ENCODE results near the gene TEX29. TPM values are rescaled to one million over a fixed set of nuclear protein-coding genes. Genes with fewer than 3 reads are reported as not detected.

TEX29 gene
- polyA plus RNA-seq, 1 of the 3 experiments (the other 2 are of a cell fraction), result 0.18 TPM

DNA sequence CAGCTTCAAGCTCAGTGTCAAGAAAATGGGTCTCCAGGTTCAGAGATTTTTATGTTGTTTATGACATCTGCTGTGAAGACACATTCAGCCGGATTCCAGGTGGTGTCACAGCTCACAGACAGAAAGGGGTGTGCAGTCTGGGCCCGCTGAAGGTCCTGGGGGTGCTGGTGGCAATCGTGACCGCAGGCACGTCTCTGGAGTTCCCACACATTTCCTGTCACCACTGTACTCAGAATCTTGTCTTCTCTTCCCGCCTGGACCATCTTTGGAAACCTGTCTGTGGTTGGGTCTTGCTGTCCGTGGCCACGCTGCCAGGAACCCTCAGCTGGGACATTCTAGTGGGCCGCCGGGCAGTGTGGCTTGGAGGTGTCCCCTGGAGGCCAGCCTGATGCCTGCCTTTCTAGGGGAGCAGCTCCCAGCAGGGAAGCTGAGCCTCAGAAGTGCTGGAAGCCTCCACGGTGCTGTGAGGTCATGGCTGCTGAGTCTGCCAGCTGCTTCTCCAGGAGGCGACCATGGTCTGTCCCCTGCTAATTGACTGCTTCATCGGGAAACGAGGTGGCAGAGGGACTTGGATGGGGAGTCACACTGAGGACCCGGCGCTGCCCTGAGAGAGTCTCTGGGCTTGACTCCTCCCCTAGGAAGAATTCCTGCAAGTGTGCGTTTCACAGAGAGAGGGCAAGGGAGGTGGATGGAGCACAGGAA, 3.7 kb downstream of the TEX29 start:
- H3K27ac ChIP-seq (ENCODE audit: low read depth in 2 of 2, low read length in 1 of 2), result no peak overlapping the region
- H4K20me1 ChIP-seq (ENCODE audit: insufficient read depth), result no peaks in the 10 kb centered on the region
- no peak overlapping the region for H3K4me2 ChIP-seq
- no peak overlapping the region for H3K4me3 ChIP-seq (ENCODE audit: low read depth in 2 of 2, low read length in 1 of 2)
- no peak overlapping the region for H2AFZ ChIP-seq (ENCODE audit: low read depth)
- no peak for DNase-seq
- ChIA-PET CTCF (interaction anchor here (1.1 kb wide), 1 partner anchor 256 kb away, joined by 3 read pairs; no protein-coding TSS in a partner anchor), POLR2A (no interaction called here)
- TF ChIP-seq, protein P1, sequence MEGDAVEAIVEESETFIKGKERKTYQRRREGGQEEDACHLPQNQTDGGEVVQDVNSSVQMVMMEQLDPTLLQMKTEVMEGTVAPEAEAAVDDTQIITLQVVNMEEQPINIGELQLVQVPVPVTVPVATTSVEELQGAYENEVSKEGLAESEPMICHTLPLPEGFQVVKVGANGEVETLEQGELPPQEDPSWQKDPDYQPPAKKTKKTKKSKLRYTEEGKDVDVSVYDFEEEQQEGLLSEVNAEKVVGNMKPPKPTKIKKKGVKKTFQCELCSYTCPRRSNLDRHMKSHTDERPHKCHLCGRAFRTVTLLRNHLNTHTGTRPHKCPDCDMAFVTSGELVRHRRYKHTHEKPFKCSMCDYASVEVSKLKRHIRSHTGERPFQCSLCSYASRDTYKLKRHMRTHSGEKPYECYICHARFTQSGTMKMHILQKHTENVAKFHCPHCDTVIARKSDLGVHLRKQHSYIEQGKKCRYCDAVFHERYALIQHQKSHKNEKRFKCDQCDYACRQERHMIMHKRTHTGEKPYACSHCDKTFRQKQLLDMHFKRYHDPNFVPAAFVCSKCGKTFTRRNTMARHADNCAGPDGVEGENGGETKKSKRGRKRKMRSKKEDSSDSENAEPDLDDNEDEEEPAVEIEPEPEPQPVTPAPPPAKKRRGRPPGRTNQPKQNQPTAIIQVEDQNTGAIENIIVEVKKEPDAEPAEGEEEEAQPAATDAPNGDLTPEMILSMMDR (IDR thresholded peaks at IDR 0.05), result no peak
- TF ChIP-seq SIN3A (IDR thresholded peaks at IDR 0.05; ENCODE audit: borderline replicate concordance, low read depth, low read length) (no peak), RAD21 (IDR thresholded peaks at IDR 0.05; ENCODE audit: low read length) (no peak), RXRA (IDR thresholded peaks at IDR 0.05; ENCODE audit: borderline replicate concordance, low read depth) (no peak)
- no peak overlapping the region for H3K9ac ChIP-seq
- WGBS (ENCODE audit: low lambda C conversion rate), result 30% methylated on average over 12 of the region's 17 CpGs
- no peaks in the 10 kb centered on the region for H3K9me2 ChIP-seq
- no peaks in the 10 kb centered on the region for H3K79me2 ChIP-seq (ENCODE audit: insufficient read depth)
- H3K4me1 ChIP-seq (ENCODE audit: control insufficient read depth in 1 of 2, insufficient read depth in 2 of 2, low read depth in 1 of 2, low read length in 1 of 2), result peaks cover 0 to 23% of the 10 kb centered on the region in 2 experiments; a peak in 1 of 4 replicates
- H3K36me3 ChIP-seq (replicated peaks in 1 of 2; ENCODE audit: control insufficient read depth in 1 of 2, insufficient read depth in 2 of 2, low read length in 1 of 2), result no peaks in the 10 kb centered on the region
- H3K9me3 ChIP-seq, result no peaks in the 10 kb centered on the region
- H3K27me3 ChIP-seq (ENCODE audit: insufficient read depth), result peaks cover 60% of the 10 kb centered on the region
- no peaks in the 10 kb centered on the region for H3F3A ChIP-seq (replicated peaks; ENCODE audit: insufficient read depth)

DNA sequence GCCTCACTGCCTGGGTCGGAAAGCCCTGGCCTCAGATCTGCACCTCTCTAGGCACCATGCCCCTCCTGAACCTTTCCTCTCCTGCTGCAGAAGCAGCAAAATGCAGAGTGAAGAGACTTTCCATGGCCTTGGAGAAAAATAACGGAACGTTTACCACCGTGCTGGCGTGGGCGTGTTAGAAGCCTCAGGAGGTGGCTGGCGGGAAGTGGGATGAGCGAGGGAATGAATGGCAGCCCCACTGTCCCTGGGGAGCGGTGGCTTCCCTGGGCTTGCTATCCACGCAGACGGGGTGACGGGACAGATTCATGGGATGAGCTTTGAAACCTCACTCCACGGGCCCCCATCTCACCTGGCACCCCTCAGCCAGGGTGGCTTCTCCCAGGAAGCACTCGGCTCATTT, 4.3 kb downstream of the TEX29 start:
- no peaks in the 10 kb centered on the region for H3K9me2 ChIP-seq
- no peaks in the 10 kb centered on the region for H3K9me3 ChIP-seq
- no peaks in the 10 kb centered on the region for H3K79me2 ChIP-seq (ENCODE audit: insufficient read depth)
- TF ChIP-seq GATA2 (CRISPR knock-in tag; IDR thresholded peaks at IDR 0.05) (no peak), EZH2phosphoT487 (IDR thresholded peaks at IDR 0.05; ENCODE audit: borderline replicate concordance, low read depth) (no peak), SMC3 (IDR thresholded peaks at IDR 0.05; ENCODE audit: low read depth, low read length) (no peak), NRF1 (IDR thresholded peaks at IDR 0.05; ENCODE audit: low read depth, low read length) (no peak), SIN3A (IDR thresholded peaks at IDR 0.05; ENCODE audit: borderline replicate concordance, low read depth, low read length) (no peak), FOSL2 (IDR thresholded peaks at IDR 0.05; ENCODE audit: borderline replicate concordance, low read depth) (no peak), JUND (IDR thresholded peaks at IDR 0.05) (no peak), EP300 (IDR thresholded peaks at IDR 0.05; ENCODE audit: borderline replicate concordance in 1 of 2, low read depth in 1 of 2, low read length in 1 of 2) (no peak), POLR2AphosphoS5 (IDR thresholded peaks at IDR 0.05; ENCODE audit: low read depth, low read length) (no peak), ELF1 (IDR thresholded peaks at IDR 0.05) (no peak), TCF12 (IDR thresholded peaks at IDR 0.05) (no peak), FOXM1 (IDR thresholded peaks at IDR 0.05; ENCODE audit: low read depth) (no peak), FOXJ3 (CRISPR knock-in tag; IDR thresholded peaks at IDR 0.05) (no peak), RXRA (IDR thresholded peaks at IDR 0.05; ENCODE audit: borderline replicate concordance, low read depth) (no peak)
- TF ChIP-seq, protein P2, sequence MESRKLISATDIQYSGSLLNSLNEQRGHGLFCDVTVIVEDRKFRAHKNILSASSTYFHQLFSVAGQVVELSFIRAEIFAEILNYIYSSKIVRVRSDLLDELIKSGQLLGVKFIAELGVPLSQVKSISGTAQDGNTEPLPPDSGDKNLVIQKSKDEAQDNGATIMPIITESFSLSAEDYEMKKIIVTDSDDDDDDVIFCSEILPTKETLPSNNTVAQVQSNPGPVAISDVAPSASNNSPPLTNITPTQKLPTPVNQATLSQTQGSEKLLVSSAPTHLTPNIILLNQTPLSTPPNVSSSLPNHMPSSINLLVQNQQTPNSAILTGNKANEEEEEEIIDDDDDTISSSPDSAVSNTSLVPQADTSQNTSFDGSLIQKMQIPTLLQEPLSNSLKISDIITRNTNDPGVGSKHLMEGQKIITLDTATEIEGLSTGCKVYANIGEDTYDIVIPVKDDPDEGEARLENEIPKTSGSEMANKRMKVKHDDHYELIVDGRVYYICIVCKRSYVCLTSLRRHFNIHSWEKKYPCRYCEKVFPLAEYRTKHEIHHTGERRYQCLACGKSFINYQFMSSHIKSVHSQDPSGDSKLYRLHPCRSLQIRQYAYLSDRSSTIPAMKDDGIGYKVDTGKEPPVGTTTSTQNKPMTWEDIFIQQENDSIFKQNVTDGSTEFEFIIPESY (IDR thresholded peaks at IDR 0.05; ENCODE audit: borderline replicate concordance, low read depth), result no peak
- TF ChIP-seq, protein P3, sequence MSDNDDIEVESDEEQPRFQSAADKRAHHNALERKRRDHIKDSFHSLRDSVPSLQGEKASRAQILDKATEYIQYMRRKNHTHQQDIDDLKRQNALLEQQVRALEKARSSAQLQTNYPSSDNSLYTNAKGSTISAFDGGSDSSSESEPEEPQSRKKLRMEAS (IDR thresholded peaks at IDR 0.05; ENCODE audit: low read depth), result no peak
- TF ChIP-seq, protein P4, sequence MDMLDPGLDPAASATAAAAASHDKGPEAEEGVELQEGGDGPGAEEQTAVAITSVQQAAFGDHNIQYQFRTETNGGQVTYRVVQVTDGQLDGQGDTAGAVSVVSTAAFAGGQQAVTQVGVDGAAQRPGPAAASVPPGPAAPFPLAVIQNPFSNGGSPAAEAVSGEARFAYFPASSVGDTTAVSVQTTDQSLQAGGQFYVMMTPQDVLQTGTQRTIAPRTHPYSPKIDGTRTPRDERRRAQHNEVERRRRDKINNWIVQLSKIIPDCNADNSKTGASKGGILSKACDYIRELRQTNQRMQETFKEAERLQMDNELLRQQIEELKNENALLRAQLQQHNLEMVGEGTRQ (IDR thresholded peaks at IDR 0.05; ENCODE audit: borderline replicate concordance, low read depth, low read length), result no peak
- TF ChIP-seq, protein P5, sequence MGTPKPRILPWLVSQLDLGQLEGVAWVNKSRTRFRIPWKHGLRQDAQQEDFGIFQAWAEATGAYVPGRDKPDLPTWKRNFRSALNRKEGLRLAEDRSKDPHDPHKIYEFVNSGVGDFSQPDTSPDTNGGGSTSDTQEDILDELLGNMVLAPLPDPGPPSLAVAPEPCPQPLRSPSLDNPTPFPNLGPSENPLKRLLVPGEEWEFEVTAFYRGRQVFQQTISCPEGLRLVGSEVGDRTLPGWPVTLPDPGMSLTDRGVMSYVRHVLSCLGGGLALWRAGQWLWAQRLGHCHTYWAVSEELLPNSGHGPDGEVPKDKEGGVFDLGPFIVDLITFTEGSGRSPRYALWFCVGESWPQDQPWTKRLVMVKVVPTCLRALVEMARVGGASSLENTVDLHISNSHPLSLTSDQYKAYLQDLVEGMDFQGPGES (IDR thresholded peaks at IDR 0.05; ENCODE audit: low read depth, low read length), result no peak
- peaks cover 66% of the 10 kb centered on the region for H3K27me3 ChIP-seq (ENCODE audit: insufficient read depth)
- no peak overlapping the region for H3K4me3 ChIP-seq (ENCODE audit: low read depth in 2 of 2, low read length in 1 of 2)
- no peak overlapping the region for H2AFZ ChIP-seq (ENCODE audit: low read depth)
- H3K4me2 ChIP-seq, result no peak overlapping the region
- peaks cover 0 to 23% of the 10 kb centered on the region in 2 experiments; a peak in 1 of 4 replicates for H3K4me1 ChIP-seq (ENCODE audit: control insufficient read depth in 1 of 2, insufficient read depth in 2 of 2, low read depth in 1 of 2, low read length in 1 of 2)
- no peaks in the 10 kb centered on the region for H3F3A ChIP-seq (replicated peaks; ENCODE audit: insufficient read depth)
- POLR2A ChIA-PET, result no interaction called here
- H4K20me1 ChIP-seq (ENCODE audit: insufficient read depth), result no peaks in the 10 kb centered on the region
- no peak overlapping the region for H3K9ac ChIP-seq
- no peaks in the 10 kb centered on the region for H3K36me3 ChIP-seq (replicated peaks in 1 of 2; ENCODE audit: control insufficient read depth in 1 of 2, insufficient read depth in 2 of 2, low read length in 1 of 2)
- 27% methylated on average over 2 of the region's 14 CpGs for WGBS (ENCODE audit: low lambda C conversion rate)
- no peak for DNase-seq
- CTCF ChIA-PET, result interaction anchor here (1.1 kb wide), 1 partner anchor 257 kb away, joined by 3 read pairs; no protein-coding TSS in a partner anchor
- H3K27ac ChIP-seq (ENCODE audit: low read depth in 2 of 2, low read length in 1 of 2), result no peak overlapping the region

Measured in SK-N-SH (cell line).